ENCODE results near the gene RNF208. TPM values are rescaled to one million over a fixed set of nuclear protein-coding genes. Genes with fewer than 3 reads are reported as not detected.

RNF208 gene
- polyA plus RNA-seq, 1 of the 3 experiments (the other 2 are of a cell fraction), result 2.7 TPM

DNA sequence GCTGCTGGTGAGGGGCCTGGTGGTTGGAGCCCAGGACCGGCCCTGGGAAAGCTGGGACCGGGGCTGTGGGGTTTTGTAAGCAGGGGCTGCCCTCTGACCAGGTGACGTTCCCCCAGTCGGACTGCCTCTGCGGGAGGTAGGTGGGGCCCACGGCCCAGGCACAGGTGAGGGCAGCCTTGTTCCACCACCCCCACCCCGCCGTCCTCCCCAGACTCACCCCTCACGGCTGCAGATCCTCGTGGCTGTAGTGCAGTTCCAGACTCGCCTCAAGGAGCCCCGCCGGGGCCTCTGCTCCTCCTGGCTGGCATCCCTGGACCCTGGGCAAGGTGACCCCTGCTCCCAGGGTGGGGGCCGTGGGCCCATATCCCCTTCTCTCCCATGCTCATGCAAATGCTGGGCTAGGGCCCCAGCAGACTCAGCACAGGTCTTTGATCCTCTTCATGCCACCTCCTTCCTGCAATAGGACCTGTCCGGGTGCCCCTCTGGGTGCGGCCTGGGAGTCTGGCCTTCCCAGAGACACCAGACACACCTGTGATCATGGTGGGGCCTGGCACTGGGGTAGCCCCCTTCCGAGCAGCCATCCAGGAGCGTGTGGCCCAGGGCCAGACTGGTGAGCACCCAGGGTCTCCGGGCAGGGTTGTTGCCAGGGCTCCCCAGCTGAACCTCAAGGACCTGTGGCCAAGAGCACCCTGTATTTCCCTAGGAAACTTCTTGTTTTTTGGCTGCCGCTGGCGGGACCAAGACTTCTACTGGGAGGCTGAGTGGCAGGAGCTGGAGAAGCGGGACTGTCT is 6.6 kb downstream of the RNF208 start:
- TF ChIP-seq TEAD4 (IDR thresholded peaks at IDR 0.05; ENCODE audit: borderline replicate concordance, insufficient read depth) (no peak), JUND (IDR thresholded peaks at IDR 0.05) (no peak), SMC3 (IDR thresholded peaks at IDR 0.05; ENCODE audit: low read depth, low read length) (no peak), FOXM1 (IDR thresholded peaks at IDR 0.05; ENCODE audit: low read depth) (no peak), GABPA (IDR thresholded peaks at IDR 0.05; ENCODE audit: low read depth) (no peak), REST (IDR thresholded peaks at IDR 0.05; ENCODE audit: low read depth, low read length) (no peak), RFX5 (IDR thresholded peaks at IDR 0.05; ENCODE audit: low read length) (no peak), SIN3A (IDR thresholded peaks at IDR 0.05; ENCODE audit: borderline replicate concordance, low read depth, low read length) (no peak), NFIC (IDR thresholded peaks at IDR 0.05; ENCODE audit: borderline replicate concordance) (no peak), TAF1 (IDR thresholded peaks at IDR 0.05; ENCODE audit: borderline replicate concordance, low read depth, low read length) (no peak), IRF3 (IDR thresholded peaks at IDR 0.05; ENCODE audit: low read depth, low read length) (no peak), EP300 (IDR thresholded peaks at IDR 0.05; ENCODE audit: borderline replicate concordance in 1 of 2, low read depth in 1 of 2, low read length in 1 of 2) (no peak), RXRA (IDR thresholded peaks at IDR 0.05; ENCODE audit: borderline replicate concordance, low read depth) (no peak), FOSL2 (IDR thresholded peaks at IDR 0.05; ENCODE audit: borderline replicate concordance, low read depth) (no peak), ZBTB33 (IDR thresholded peaks at IDR 0.05; ENCODE audit: borderline replicate concordance, low read depth) (no peak)
- TF ChIP-seq, protein P1, sequence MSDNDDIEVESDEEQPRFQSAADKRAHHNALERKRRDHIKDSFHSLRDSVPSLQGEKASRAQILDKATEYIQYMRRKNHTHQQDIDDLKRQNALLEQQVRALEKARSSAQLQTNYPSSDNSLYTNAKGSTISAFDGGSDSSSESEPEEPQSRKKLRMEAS (IDR thresholded peaks at IDR 0.05; ENCODE audit: low read depth), result no peak
- TF ChIP-seq, protein P2, sequence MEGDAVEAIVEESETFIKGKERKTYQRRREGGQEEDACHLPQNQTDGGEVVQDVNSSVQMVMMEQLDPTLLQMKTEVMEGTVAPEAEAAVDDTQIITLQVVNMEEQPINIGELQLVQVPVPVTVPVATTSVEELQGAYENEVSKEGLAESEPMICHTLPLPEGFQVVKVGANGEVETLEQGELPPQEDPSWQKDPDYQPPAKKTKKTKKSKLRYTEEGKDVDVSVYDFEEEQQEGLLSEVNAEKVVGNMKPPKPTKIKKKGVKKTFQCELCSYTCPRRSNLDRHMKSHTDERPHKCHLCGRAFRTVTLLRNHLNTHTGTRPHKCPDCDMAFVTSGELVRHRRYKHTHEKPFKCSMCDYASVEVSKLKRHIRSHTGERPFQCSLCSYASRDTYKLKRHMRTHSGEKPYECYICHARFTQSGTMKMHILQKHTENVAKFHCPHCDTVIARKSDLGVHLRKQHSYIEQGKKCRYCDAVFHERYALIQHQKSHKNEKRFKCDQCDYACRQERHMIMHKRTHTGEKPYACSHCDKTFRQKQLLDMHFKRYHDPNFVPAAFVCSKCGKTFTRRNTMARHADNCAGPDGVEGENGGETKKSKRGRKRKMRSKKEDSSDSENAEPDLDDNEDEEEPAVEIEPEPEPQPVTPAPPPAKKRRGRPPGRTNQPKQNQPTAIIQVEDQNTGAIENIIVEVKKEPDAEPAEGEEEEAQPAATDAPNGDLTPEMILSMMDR (IDR thresholded peaks at IDR 0.05), result no peak
- TF ChIP-seq, protein P3, sequence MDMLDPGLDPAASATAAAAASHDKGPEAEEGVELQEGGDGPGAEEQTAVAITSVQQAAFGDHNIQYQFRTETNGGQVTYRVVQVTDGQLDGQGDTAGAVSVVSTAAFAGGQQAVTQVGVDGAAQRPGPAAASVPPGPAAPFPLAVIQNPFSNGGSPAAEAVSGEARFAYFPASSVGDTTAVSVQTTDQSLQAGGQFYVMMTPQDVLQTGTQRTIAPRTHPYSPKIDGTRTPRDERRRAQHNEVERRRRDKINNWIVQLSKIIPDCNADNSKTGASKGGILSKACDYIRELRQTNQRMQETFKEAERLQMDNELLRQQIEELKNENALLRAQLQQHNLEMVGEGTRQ (IDR thresholded peaks at IDR 0.05; ENCODE audit: borderline replicate concordance, low read depth, low read length), result no peak
- 0 out of 4 replicates have a peak, but pooled peaks cover 0 to 5% of the 10 kb centered on the region in 2 experiments for H3K4me1 ChIP-seq (ENCODE audit: control insufficient read depth in 1 of 2, insufficient read depth in 2 of 2, low read depth in 1 of 2, low read length in 1 of 2)
- no peak overlapping the region for H3K9ac ChIP-seq
- no peaks in the 10 kb centered on the region for H3K9me2 ChIP-seq
- no peaks in the 10 kb centered on the region for H3K9me3 ChIP-seq
- H4K20me1 ChIP-seq (ENCODE audit: insufficient read depth), result no peaks in the 10 kb centered on the region
- H3K27me3 ChIP-seq (ENCODE audit: insufficient read depth), result no peaks in the 10 kb centered on the region
- 95% methylated on average over 7 of the region's 22 CpGs for WGBS (ENCODE audit: low lambda C conversion rate)
- H3K36me3 ChIP-seq (replicated peaks in 1 of 2; ENCODE audit: control insufficient read depth in 1 of 2, insufficient read depth in 2 of 2, low read length in 1 of 2), result peaks cover 0 to 14% of the 10 kb centered on the region in 2 experiments
- H3K79me2 ChIP-seq (ENCODE audit: insufficient read depth), result no peaks in the 10 kb centered on the region
- H2AFZ ChIP-seq (ENCODE audit: low read depth), result no peak overlapping the region
- no peak for DNase-seq
- H3K4me2 ChIP-seq, result no peak overlapping the region
- POLR2A ChIA-PET, result no interaction called here
- no peak overlapping the region for H3K4me3 ChIP-seq (ENCODE audit: low read depth in 2 of 2, low read length in 1 of 2)
- CTCF ChIA-PET, result interaction anchor here (0.6 to 1.9 kb wide), 3 partner anchors 10 to 21 kb away, joined by 3 to 7 read pairs (median 6); partner anchors contain the start of gene RNF224
- no peaks in the 10 kb centered on the region for H3F3A ChIP-seq (replicated peaks; ENCODE audit: insufficient read depth)
- H3K27ac ChIP-seq (ENCODE audit: low read depth in 2 of 2, low read length in 1 of 2), result no peak overlapping the region

All from SK-N-SH (cell line).